GM12878 (cell line): ENCODE results near the gene SORL1.

ENCODE experiments used
- CTCF ChIP-seq, 3 experiments: IDR thresholded peaks in 2 of 3; conservative IDR thresholded peaks in 1 of 3; 2 replicates each; pipeline ENCODE4 v1.5.1; 2011; ENCODE audit warnings: low read depth in 3 of 3, low read length in 3 of 3, mild to moderate bottlenecking in 3 of 3, control low read depth in 2 of 3, moderate library complexity in 2 of 3, inconsistent platforms in 1 of 3, mixed read lengths in 1 of 3; ENCODE audit not compliant: control insufficient read depth in 2 of 3, insufficient read depth in 1 of 3; ENCODE audit errors: extremely low read depth in 1 of 3
- EZH2 ChIP-seq: IDR thresholded peaks from 2 replicates; pipeline ENCODE4 v1.6.1; 2012; ENCODE audit warnings: low read depth, mild to moderate bottlenecking, control low read depth, inconsistent platforms, low read length, borderline replicate concordance; ENCODE audit not compliant: control insufficient read depth
- JUNB ChIP-seq: IDR thresholded peaks from 2 replicates; pipeline ENCODE4 v1.6.1; 2016; ENCODE audit warnings: antibody characterized with exemption, mild to moderate bottlenecking
- JUND ChIP-seq: IDR thresholded peaks from 2 replicates; pipeline ENCODE4 v1.6.1; 2012; ENCODE audit warnings: low read depth, mild to moderate bottlenecking, low read length, improper control_type of control experiment, moderate library complexity
- KDM1A ChIP-seq: fragments of 200-600 bp; sonication (generic); IDR thresholded peaks from 2 replicates; pipeline ENCODE4 v1.6.1; 2016; ENCODE audit warnings: borderline replicate concordance
- POLR2A ChIP-seq: IDR thresholded peaks from 2 replicates; pipeline ENCODE4 v1.6.1; 2011; ENCODE audit warnings: low read depth, mild to moderate bottlenecking, low read length
- SREBF2 ChIP-seq: IDR thresholded peaks from 2 replicates; pipeline ENCODE4 v1.6.1; 2012; ENCODE audit warnings: mild to moderate bottlenecking, low read length
- ZBTB33 ChIP-seq: fragments of 450-650 bp; IDR thresholded peaks from 2 replicates; pipeline ENCODE4 v1.6.1; 2017; ENCODE audit warnings: mild to moderate bottlenecking
- TF ChIP-seq, protein P1 (sequence below): IDR thresholded peaks from 2 replicates; pipeline ENCODE4 v1.6.1; 2012; ENCODE audit warnings: low read length, inconsistent platforms

- TF ChIP-seq CTCF (IDR thresholded peaks at IDR 0.05 in 2 of 3, conservative IDR thresholded peaks at IDR 0.05 in 1 of 3; ENCODE audit: control insufficient read depth in 2 of 3, extremely low read depth in 1 of 3, insufficient read depth in 1 of 3, low read depth in 3 of 3, low read length in 3 of 3) (no peak), ZBTB33 (no peak), POLR2A (no peak), JUND (no peak), SREBF2 (no peak), JUNB (no peak), EZH2 (no peak), KDM1A (no peak)
- TF ChIP-seq, protein P1, sequence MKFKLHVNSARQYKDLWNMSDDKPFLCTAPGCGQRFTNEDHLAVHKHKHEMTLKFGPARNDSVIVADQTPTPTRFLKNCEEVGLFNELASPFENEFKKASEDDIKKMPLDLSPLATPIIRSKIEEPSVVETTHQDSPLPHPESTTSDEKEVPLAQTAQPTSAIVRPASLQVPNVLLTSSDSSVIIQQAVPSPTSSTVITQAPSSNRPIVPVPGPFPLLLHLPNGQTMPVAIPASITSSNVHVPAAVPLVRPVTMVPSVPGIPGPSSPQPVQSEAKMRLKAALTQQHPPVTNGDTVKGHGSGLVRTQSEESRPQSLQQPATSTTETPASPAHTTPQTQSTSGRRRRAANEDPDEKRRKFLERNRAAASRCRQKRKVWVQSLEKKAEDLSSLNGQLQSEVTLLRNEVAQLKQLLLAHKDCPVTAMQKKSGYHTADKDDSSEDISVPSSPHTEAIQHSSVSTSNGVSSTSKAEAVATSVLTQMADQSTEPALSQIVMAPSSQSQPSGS, result no peak
Observed at GRCh38 chr11:121587182-121587581, 135.1 kb downstream of the SORL1 start.
